Stomach smooth muscle (tissue), 2 donors: ENCODE measurements around the gene KRTAP12-2.

Experiments used
- H3K27ac ChIP-seq: one replicate; pipeline ENCODE4 v1.7.0; 2013; ENCODE audit warnings: mild to moderate bottlenecking, low read length, inconsistent platforms
- H3K27me3 ChIP-seq, 2 donors: one replicate each; pipeline ENCODE4 v1.7.0; 2013; ENCODE audit warnings: low read length in 2 of 2; ENCODE audit not compliant: insufficient read depth in 2 of 2, control insufficient read depth in 1 of 2
- H3K36me3 ChIP-seq, 2 donors: one replicate each; pipeline ENCODE4 v1.7.0; 2013; ENCODE audit warnings: low read length in 2 of 2; ENCODE audit not compliant: control insufficient read depth in 2 of 2, insufficient read depth in 2 of 2
- H3K4me1 ChIP-seq: one replicate; pipeline ENCODE4 v1.7.0; 2013; ENCODE audit warnings: low read length; ENCODE audit not compliant: control insufficient read depth, insufficient read depth
- H3K4me3 ChIP-seq, 2 donors: one replicate each; pipeline ENCODE4 v1.7.0; 2013; ENCODE audit warnings: low read length in 2 of 2
- H3K9ac ChIP-seq, 2 donors: one replicate each; pipeline ENCODE4 v1.7.0; 2013; ENCODE audit warnings: low read length in 2 of 2, mild to moderate bottlenecking in 1 of 2
- H3K9me3 ChIP-seq, 2 donors: one replicate each; pipeline ENCODE4 v1.7.0; 2013; ENCODE audit warnings: low read length in 2 of 2; ENCODE audit not compliant: control insufficient read depth in 2 of 2
- donor health status: healthy.
- donor health status: Pancreatic carcinoma.

Gene KRTAP12-2

GRCh38 chr21:44708866-44709425, 42.2 kb upstream of the KRTAP12-2 start:
- H3K36me3 ChIP-seq = no peaks in the 10 kb centered on the region
- H3K9me3 ChIP-seq = no peaks in the 10 kb centered on the region
- peaks cover 2% of the 10 kb centered on the region for H3K4me1 ChIP-seq
- H3K27me3 ChIP-seq = peaks cover 65 to 69% of the 10 kb centered on the region in 2 donors
- H3K4me3 ChIP-seq = no peak overlapping the region
- H3K27ac ChIP-seq = no peak overlapping the region
- no peak overlapping the region for H3K9ac ChIP-seq

- no peak overlapping the region for H3K27ac ChIP-seq
- no peak overlapping the region for H3K9ac ChIP-seq
- no peaks in the 10 kb centered on the region for H3K36me3 ChIP-seq
- H3K4me3 ChIP-seq = no peak overlapping the region
- peaks cover 2% of the 10 kb centered on the region for H3K4me1 ChIP-seq
- peaks cover 60 to 67% of the 10 kb centered on the region in 2 donors for H3K27me3 ChIP-seq
- H3K9me3 ChIP-seq = no peaks in the 10 kb centered on the region
Observed at GRCh38 chr21:44708213-44708865, 41.6 kb upstream of the KRTAP12-2 start.

- no peak overlapping the region for H3K27ac ChIP-seq
- H3K9ac ChIP-seq = no peak overlapping the region
- H3K4me1 ChIP-seq = peaks cover 2% of the 10 kb centered on the region
- no peak overlapping the region for H3K4me3 ChIP-seq
- H3K36me3 ChIP-seq = no peaks in the 10 kb centered on the region
- H3K9me3 ChIP-seq = no peaks in the 10 kb centered on the region
- peaks cover 59 to 62% of the 10 kb centered on the region in 2 donors for H3K27me3 ChIP-seq
Observed at GRCh38 chr21:44706706-44707581, 40.2 kb upstream of the KRTAP12-2 start.

- no peaks in the 10 kb centered on the region for H3K4me1 ChIP-seq
- H3K9me3 ChIP-seq = no peaks in the 10 kb centered on the region
- H3K27ac ChIP-seq = no peak overlapping the region
- no peaks in the 10 kb centered on the region for H3K36me3 ChIP-seq
- no peak overlapping the region for H3K4me3 ChIP-seq
- peaks cover 56 to 60% of the 10 kb centered on the region in 2 donors for H3K27me3 ChIP-seq
- no peak overlapping the region for H3K9ac ChIP-seq
Observed at GRCh38 chr21:44706026-44706705, 39.4 kb upstream of the KRTAP12-2 start.

- Histone ChIP-seq H3K4me3 (no peak overlapping the region), H3K4me1 (no peaks in the 10 kb centered on the region), H3K36me3 (no peaks in the 10 kb centered on the region), H3K27ac (no peak overlapping the region), H3K27me3 (peaks cover 58 to 59% of the 10 kb centered on the region in 2 donors), H3K9ac (no peak overlapping the region), H3K9me3 (no peaks in the 10 kb centered on the region)
Observed at GRCh38 chr21:44704636-44705001, 37.9 kb upstream of the KRTAP12-2 start.

GRCh38 chr21:44703731-44704635, 37.3 kb upstream of the KRTAP12-2 start:
- Histone ChIP-seq H3K4me1 (no peaks in the 10 kb centered on the region), H3K27ac (no peak overlapping the region), H3K9me3 (no peaks in the 10 kb centered on the region), H3K27me3 (peaks cover 52 to 53% of the 10 kb centered on the region in 2 donors), H3K9ac (no peak overlapping the region), H3K36me3 (no peaks in the 10 kb centered on the region), H3K4me3 (no peak overlapping the region)

- no peak overlapping the region for H3K9ac ChIP-seq
- H3K36me3 ChIP-seq = no peaks in the 10 kb centered on the region
- H3K4me1 ChIP-seq = no peaks in the 10 kb centered on the region
- H3K27me3 ChIP-seq = peaks cover 48% of the 10 kb centered on the region in 2 donors
- H3K27ac ChIP-seq = no peak overlapping the region
- no peaks in the 10 kb centered on the region for H3K9me3 ChIP-seq
- no peak overlapping the region for H3K4me3 ChIP-seq
Observed at GRCh38 chr21:44702973-44703730, 36.4 kb upstream of the KRTAP12-2 start.

GRCh38 chr21:44702111-44702972, 35.6 kb upstream of the KRTAP12-2 start:
- Histone ChIP-seq H3K27me3 (peaks cover 48 to 50% of the 10 kb centered on the region in 2 donors), H3K9ac (no peak overlapping the region), H3K4me3 (no peak overlapping the region), H3K36me3 (no peaks in the 10 kb centered on the region), H3K4me1 (no peaks in the 10 kb centered on the region), H3K9me3 (no peaks in the 10 kb centered on the region), H3K27ac (no peak overlapping the region)

GRCh38 chr21:44701541-44701940, 34.8 kb upstream of the KRTAP12-2 start:
- H3K27me3 ChIP-seq = peaks cover 40 to 50% of the 10 kb centered on the region in 2 donors

More at GRCh38 chr21:44701541-44701940, 34.8 kb upstream of the KRTAP12-2 start:
- Histone ChIP-seq H3K4me1 (no peaks in the 10 kb centered on the region), H3K9me3 (no peaks in the 10 kb centered on the region), H3K27ac (no peak overlapping the region), H3K36me3 (no peaks in the 10 kb centered on the region), H3K9ac (no peak overlapping the region), H3K4me3 (no peak overlapping the region)
